GM12874 (cell line): ENCODE data around the gene STOX1.
A peak's percentile ranks its signal among the peaks of the same experiment; 100 is the strongest.

Source experiments
- TF ChIP-seq, protein P1 (sequence below): IDR thresholded peaks from 2 replicates; pipeline ENCODE4 v1.5.1; 2011; ENCODE audit warnings: low read depth, mild to moderate bottlenecking, control low read depth, low read length, moderate library complexity; ENCODE audit not compliant: insufficient read depth

Gene STOX1

DNA sequence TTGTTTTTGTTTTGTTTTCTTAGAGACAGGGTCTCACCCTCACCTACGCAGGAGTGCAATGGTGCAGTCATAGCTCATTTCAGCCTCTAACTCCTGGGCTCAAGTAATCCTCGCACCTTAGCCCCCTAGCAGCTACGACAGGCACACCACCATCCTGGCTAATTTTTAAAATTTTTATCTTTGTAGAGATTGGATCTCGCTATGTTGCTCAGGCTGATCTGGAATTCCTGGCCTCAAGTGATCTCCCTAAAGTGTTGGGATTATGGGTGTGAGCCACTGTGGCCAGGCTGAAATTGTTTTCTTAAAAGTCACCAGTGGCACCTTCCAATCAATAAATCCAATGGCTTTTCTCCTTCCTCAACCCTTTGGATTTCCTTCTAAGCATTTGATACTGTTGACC lies 52.9 kb downstream of the STOX1 start:
- TF ChIP-seq, protein P1, sequence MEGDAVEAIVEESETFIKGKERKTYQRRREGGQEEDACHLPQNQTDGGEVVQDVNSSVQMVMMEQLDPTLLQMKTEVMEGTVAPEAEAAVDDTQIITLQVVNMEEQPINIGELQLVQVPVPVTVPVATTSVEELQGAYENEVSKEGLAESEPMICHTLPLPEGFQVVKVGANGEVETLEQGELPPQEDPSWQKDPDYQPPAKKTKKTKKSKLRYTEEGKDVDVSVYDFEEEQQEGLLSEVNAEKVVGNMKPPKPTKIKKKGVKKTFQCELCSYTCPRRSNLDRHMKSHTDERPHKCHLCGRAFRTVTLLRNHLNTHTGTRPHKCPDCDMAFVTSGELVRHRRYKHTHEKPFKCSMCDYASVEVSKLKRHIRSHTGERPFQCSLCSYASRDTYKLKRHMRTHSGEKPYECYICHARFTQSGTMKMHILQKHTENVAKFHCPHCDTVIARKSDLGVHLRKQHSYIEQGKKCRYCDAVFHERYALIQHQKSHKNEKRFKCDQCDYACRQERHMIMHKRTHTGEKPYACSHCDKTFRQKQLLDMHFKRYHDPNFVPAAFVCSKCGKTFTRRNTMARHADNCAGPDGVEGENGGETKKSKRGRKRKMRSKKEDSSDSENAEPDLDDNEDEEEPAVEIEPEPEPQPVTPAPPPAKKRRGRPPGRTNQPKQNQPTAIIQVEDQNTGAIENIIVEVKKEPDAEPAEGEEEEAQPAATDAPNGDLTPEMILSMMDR: no peak

DNA sequence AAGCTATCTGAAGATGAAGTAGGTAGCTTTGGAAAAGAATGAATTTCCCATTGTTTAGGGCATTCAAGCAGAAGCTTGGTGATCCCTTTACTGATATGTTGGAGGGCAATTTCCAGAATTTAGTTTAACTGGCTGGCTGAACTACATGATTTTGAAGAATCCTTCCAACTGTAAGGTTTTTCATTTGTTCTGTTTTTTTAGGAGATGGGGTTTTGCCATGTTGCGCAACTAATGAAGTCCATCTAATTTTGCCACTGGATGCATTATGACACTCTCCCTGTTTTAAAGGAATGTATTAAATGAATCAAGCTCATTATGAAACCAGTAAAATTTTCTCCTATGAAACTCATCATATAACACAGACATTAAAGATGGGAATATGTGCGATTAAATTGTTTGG lies 67.7 kb downstream of the STOX1 start:
- TF ChIP-seq, protein P1: no peak

DNA sequence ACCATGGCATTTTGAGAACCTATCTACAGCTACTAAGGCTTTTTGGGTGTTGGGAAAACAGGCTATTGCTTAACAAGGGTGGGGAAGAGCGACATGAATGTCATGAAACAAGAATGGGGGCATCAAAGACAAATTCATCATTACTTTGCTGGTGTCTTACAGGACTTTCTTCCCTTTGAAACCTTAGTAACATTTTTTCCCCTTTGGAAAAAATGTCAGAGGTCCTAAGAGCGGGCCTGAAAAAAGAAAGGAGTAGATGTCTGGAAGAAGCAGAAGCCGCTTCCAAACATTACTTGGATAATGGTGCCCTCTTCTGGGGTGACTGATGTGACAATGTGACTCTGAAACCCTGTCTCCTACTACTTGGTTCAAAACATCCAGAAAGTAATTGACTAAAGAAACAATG lies 70.0 kb downstream of the STOX1 start:
- TF ChIP-seq, protein P1: 0 out of 2 replicates have a peak, but pooled peaks have one; percentile 29

DNA sequence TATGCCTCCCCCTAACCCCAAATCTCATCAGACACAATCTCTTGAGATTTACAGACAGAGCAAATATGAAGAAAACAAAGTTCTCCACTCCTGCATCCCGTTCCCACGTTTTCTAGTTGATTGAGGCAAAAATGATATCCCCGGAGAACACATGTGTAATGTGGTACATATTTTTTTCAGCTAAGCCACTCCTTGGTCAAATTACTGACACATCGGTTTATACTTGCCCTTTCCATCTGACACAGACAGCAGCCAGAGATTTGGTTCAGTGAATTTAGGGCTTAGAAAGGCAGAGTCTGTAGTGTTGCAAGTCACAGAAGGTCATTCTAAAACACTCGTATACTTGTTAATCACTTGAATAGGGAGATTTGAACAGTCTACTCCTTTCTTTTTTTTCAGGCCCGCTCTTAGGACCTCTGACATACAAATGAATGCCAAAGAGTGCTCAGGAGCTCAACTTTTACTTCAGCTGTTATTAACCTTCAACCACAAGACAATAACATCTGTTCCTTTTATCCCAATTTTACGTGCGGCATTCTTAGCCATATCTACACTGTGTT lies 71.9 kb downstream of the STOX1 start:
- TF ChIP-seq, protein P1: no peak

DNA sequence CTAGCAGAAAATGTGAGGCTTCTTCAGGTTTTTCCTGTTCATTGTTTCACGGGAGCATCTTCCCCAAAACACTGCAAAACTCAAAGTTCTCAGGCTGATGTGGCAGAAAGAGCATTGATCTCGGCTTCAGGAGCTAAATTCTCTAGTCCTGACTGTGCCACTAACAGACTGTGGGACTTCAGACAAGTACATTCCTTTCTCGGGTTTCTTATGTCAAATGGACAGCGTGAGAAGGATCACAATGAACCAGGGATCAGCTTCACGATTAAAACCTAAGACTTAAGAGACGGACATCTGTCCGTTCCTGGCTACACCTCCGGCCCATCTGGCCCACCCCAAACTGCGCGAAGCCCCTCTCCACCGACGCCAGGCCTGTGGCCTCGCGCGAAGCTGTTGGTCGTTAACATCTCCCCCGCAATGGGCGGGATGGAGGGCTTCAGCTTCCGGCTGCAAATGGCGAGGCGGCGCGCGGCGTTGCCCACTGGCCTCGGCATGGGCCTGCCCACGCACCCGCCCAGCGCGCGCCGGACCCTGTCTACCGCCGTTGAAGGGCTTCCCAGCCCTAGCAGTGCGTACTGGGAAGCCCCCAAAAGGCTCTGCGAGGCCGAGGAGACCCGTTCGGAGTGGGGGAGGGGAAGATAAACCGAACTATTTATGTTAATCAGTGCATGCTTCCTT lies 73.2 kb downstream of the STOX1 start:
- TF ChIP-seq, protein P1: no peak

DNA sequence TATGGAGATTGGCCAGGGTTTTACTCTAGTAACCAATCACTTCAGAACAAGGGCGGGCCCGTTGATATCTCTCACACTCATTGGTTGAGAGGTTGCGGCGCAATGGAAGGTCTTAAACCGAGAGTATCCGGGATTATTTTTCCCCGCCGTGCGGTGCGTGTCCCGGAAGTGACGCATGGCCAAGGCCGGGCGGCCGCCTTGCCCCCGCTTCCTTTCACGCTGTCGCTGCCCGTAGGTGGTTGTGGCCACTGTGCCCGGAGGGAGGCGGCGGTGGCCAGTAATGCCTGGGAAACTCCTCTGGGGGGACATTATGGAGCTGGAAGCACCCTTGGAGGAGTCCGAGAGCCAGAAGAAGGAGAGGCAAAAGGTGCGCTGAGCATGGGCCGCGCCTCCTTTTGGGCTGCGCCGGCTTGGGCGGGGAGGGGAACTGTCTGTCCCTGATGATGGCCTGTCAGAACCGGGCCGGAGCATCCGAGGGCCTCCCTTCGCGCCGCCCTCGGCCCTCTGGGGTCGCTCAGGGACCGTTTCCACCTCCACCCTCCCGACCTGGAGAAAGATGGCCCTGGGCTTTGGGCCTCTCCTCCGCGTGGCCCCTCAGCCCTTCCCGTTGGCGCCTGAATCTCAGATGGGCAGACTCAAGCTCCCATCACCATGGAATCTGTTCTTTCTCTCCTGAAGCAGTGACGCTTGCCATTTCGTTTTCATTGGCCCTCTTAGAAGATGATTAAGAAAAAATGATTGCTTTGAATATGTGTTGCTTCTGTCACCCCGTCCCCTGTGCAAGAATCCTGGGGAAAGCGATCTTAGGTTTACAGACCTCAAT lies 74.0 kb downstream of the STOX1 start, which contains the start of gene DDX50:
Gene DDX50, plus strand, starts transcription at position 211 of the 823 bp plus-strand sequence. Its CDS starts 70 bp downstream, at position 281.
- TF ChIP-seq, protein P1: no peak

DNA sequence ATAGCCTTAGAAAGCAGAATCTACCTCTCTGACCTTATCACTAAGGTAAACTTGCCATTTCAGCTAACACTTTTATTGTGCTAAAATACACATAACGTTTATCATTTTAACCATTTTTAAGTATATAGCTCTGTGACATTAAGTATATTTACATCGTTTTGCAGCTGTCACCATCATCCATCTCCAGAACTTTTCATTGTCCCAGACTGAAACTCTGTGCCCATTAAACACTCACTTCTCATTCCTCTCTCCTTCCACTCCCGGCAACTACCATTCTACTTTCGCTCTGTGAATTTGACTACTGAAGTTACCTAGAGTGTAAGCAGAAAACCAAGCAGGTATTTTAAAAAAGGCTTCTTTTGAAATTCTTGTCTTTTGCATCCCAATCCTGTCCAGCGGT lies 75.1 kb downstream of the STOX1 start:
- TF ChIP-seq, protein P1: no peak
